HCT116 (cell line): ENCODE measurements around the gene MUTYH. TPM values are rescaled to one million over a fixed set of nuclear protein-coding genes. Genes with fewer than 3 reads are reported as not detected.

Experiments used
- ATAC-seq: fragments of 200-7000 bp; cut with Tn5 transposase; 2 replicates; pipeline ENCODE4 v1.9.1; 2020; ENCODE audit warnings: mild to moderate bottlenecking, moderate library complexity
- BruUV-seq: library from RNA; stranded (reverse); fragments of 400-500 nt; replicated peaks from 2 replicates; lab custom pipeline; 2021; lab: Mats Ljungman, UMichigan
- CTCF ChIA-PET: fragments of 300-600 bp; sonication (Branson Sonifier 250); formaldehyde crosslinking; loops from one replicate; lab custom pipeline; 2021; ENCODE audit warnings: antibody characterized with exemption; lab: Charles Lee
- POLR2A ChIA-PET: fragments of 300-600, 350-600 bp; sonication (Branson Sonifier 250); formaldehyde crosslinking; loops from one replicate; lab custom pipeline; 2021; ENCODE audit warnings: antibody characterized with exemption; lab: Charles Lee
- RAD21 ChIA-PET, 2 experiments: fragments of 300-600 bp; sonication (Branson Sonifier 250); formaldehyde crosslinking; loops; one replicate each; lab custom pipeline; 2023; ENCODE audit warnings: low total read pairs in 2 of 2; ENCODE audit not compliant: uncharacterized antibody in 2 of 2, unreplicated experiment in 2 of 2, low non-redundant PET in 1 of 2; lab: Charles Lee
- DNase-seq: peaks from one replicate; pipeline ENCODE4 v3.0.0-alpha.2; 2010; ENCODE audit warnings: low read depth, low spot score
- H2AFZ ChIP-seq: fragments of 200-600 bp; shearing (Covaris generic), sonication (generic); 2 replicates; pipeline ENCODE4 v1.6.1; 2017; ENCODE audit warnings: low read depth, mixed run types, mixed read lengths, antibody characterized with exemption, low read length; ENCODE audit not compliant: poor library complexity, severe bottlenecking
- H3K27ac ChIP-seq: 2 replicates; pipeline ENCODE4 v1.5.1; 2012; ENCODE audit warnings: low read depth, low read length
- H3K27me3 ChIP-seq: fragments of 200-600 bp; sonication (generic); 2 replicates; pipeline ENCODE4 v1.6.1; 2016; ENCODE audit warnings: mixed run types, low read length, mixed read lengths; ENCODE audit not compliant: insufficient read depth
- H3K36me3 ChIP-seq, 2 experiments: fragments of 200-500 bp in 1 of 2; fragments of 200-600 bp in 1 of 2; sonication (Bioruptor generic) in 1 of 2; sonication (generic) in 1 of 2; 2 replicates each; pipeline versions ENCODE4 v1.5.1 to v1.6.1; 2014 to 2016; ENCODE audit warnings: low read length in 2 of 2, inconsistent platforms in 1 of 2, mixed read lengths in 1 of 2, mixed run types in 1 of 2; ENCODE audit not compliant: insufficient read depth in 2 of 2, control insufficient read depth in 1 of 2
- H3K4me1 ChIP-seq, 2 experiments: fragments of 200-600 bp in 1 of 2; sonication (generic) in 1 of 2; 2 replicates each; pipeline versions ENCODE4 v1.5.1 to v1.6.1; 2012 to 2017; ENCODE audit warnings: low read length in 2 of 2, inconsistent platforms in 1 of 2, mild to moderate bottlenecking in 1 of 2, mixed read lengths in 1 of 2, mixed run types in 1 of 2, moderate library complexity in 1 of 2; ENCODE audit not compliant: insufficient read depth in 2 of 2, control insufficient read depth in 1 of 2
- H3K4me2 ChIP-seq: fragments of 200-600 bp; sonication (generic); 2 replicates; pipeline ENCODE4 v1.6.1; 2017; ENCODE audit warnings: mixed run types, low read length, mixed read lengths
- H3K4me3 ChIP-seq, 2 experiments: fragments of 200-600 bp in 1 of 2; sonication (generic) in 1 of 2; replicated peaks in 1 of 2; 2 replicates each; pipeline ENCODE4 v1.5.1; 2011 to 2016; ENCODE audit warnings: low read length in 2 of 2, control low read depth in 1 of 2, low read depth in 1 of 2, mild to moderate bottlenecking in 1 of 2, mixed read lengths in 1 of 2, mixed run types in 1 of 2
- H3K79me2 ChIP-seq: fragments of 200-600 bp; sonication (generic); 2 replicates; pipeline ENCODE4 v1.6.1; 2017; ENCODE audit warnings: mild to moderate bottlenecking, mixed run types, low read length, moderate library complexity, mixed read lengths; ENCODE audit not compliant: insufficient read depth
- H3K9ac ChIP-seq: fragments of 200-600 bp; sonication (generic); 2 replicates; pipeline ENCODE4 v1.6.1; 2016; ENCODE audit warnings: low read length, mixed read lengths
- H3K9me2 ChIP-seq: fragments of 200-600 bp; sonication (generic), shearing (Covaris generic); 2 replicates; pipeline ENCODE4 v1.6.1; 2017; ENCODE audit warnings: mixed run types, mild to moderate bottlenecking, moderate library complexity; ENCODE audit not compliant: insufficient read depth
- H3K9me3 ChIP-seq, 2 experiments: fragments of 200-500 bp in 1 of 2; fragments of 200-600 bp in 1 of 2; sonication (Bioruptor generic) in 1 of 2; sonication (generic) in 1 of 2; 2 replicates each; pipeline ENCODE4 v1.6.1; 2014 to 2017; ENCODE audit warnings: low read length in 2 of 2, mixed read lengths in 2 of 2, inconsistent platforms in 1 of 2, low read depth in 1 of 2, mild to moderate bottlenecking in 1 of 2, mixed run types in 1 of 2, moderate library complexity in 1 of 2; ENCODE audit not compliant: control insufficient read depth in 1 of 2, insufficient read depth in 1 of 2
- H4K20me1 ChIP-seq: fragments of 200-600 bp; sonication (generic), shearing (Covaris generic); 2 replicates; pipeline ENCODE4 v1.6.1; 2017; ENCODE audit warnings: mixed run types, mild to moderate bottlenecking, moderate library complexity; ENCODE audit not compliant: insufficient read depth
- CBX3 ChIP-seq: IDR thresholded peaks from 2 replicates; pipeline ENCODE4 v1.6.1; 2012; ENCODE audit warnings: low read depth
- CEBPB ChIP-seq: IDR thresholded peaks from 2 replicates; pipeline ENCODE4 v1.6.1; 2012; ENCODE audit warnings: low read depth
- CTCF ChIP-seq, 3 experiments: fragments of 200-600 bp in 1 of 3; sonication (generic) in 1 of 3; IDR thresholded peaks in 2 of 3; conservative IDR thresholded peaks in 1 of 3; 2 replicates each; pipeline ENCODE4 v1.5.1; 2012 to 2017; ENCODE audit warnings: low read depth in 2 of 3, low read length in 2 of 3, antibody characterized with exemption in 1 of 3, borderline replicate concordance in 1 of 3, control low read depth in 1 of 3, mild to moderate bottlenecking in 1 of 3, mixed read lengths in 1 of 3, mixed run types in 1 of 3, moderate library complexity in 1 of 3; ENCODE audit not compliant: insufficient read depth in 1 of 3
- ELF1 ChIP-seq: IDR thresholded peaks from 2 replicates; pipeline ENCODE4 v1.6.1; 2012; ENCODE audit warnings: low read depth, borderline replicate concordance
- FOSL1 ChIP-seq: IDR thresholded peaks from 2 replicates; pipeline ENCODE4 v1.6.1; 2012; ENCODE audit warnings: low read depth
- POLR2A ChIP-seq: IDR thresholded peaks from 2 replicates; pipeline ENCODE4 v1.7.0; 2011; ENCODE audit warnings: borderline replicate concordance; ENCODE audit not compliant: insufficient read depth, insufficient read length; ENCODE audit errors: extremely low read depth
- POLR2AphosphoS5 ChIP-seq: IDR thresholded peaks from 2 replicates; pipeline ENCODE4 v1.6.1; 2011; ENCODE audit warnings: mild to moderate bottlenecking, low read depth, low read length, moderate library complexity
- SRF ChIP-seq: IDR thresholded peaks from 2 replicates; pipeline ENCODE4 v1.6.1; 2012; ENCODE audit warnings: low read depth
- ZNF274 ChIP-seq: fragments of 200-500 bp; sonication (Bioruptor generic); IDR thresholded peaks from 2 replicates; pipeline ENCODE4 v1.6.1; 2014; ENCODE audit warnings: mild to moderate bottlenecking, low read depth, low read length, inconsistent platforms
- intact Hi-C: fragments of 100-400 bp; cut with micrococcal nuclease; formaldehyde crosslinking; loops from 2 replicates; pipeline ENCODE4 v1.10.0; 2022
- total RNA-seq: library from RNA; stranded (reverse); gene quantifications from one replicate; pipeline ENCODE4 v1.2.1, GENCODE V29; 2021; ENCODE audit not compliant: unreplicated experiment
- TF ChIP-seq, protein P1 (sequence below): IDR thresholded peaks from 2 replicates; pipeline ENCODE4 v1.6.1; 2011; ENCODE audit warnings: mild to moderate bottlenecking, low read length, moderate library complexity; ENCODE audit not compliant: insufficient replicate concordance; ENCODE audit errors: extremely low read depth

MUTYH gene
- total RNA-seq, 1 experiment from 2014 or later = 44.8 TPM

DNA sequence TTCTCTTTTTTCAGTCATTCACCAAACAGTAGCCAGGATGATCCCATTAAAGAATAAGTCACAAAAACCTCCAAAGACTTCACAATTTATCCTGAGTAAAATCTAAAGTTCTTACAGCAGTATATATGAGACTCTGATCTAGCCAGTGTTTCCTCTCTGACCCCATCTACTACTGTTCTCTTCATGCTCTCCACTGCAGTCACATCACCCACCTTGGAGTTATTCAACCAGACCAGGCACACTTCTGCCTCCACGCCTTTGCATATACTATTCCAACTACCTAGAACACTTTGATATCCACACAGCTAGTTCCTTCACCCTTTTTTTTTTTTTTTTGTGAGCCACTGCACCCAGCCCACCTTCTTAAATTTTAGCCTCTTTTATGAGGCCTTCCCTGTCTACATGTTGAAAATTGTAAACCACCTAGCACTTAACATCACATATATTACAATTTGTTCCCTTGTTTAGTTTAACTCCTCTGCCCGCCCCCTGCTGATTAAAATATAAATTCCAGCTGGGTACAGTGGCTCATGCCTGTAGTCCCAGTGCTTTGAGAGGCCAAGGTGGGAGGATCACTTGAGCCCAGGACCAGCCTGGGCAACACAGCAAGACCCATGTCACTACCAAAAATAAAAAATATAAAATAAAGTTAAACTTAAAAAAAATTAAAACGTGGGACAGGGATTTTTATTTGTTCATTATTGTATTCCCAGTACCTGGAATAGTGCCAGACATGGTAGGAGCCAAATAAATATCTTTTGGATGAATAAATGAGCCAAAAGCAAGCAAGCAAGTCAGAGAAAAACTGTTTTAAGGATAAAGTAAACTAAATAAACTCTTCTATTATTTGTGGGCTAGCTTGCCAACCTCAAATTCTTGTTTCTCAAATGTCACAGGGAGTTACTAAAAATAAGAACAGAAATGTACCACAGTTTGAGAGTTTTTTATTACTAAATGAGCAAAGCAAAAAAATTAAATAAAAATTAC lies 35.2 kb upstream of the MUTYH start (continued):
- no peak for TF ChIP-seq CTCF (IDR thresholded peaks at IDR 0.05 in 2 of 3, conservative IDR thresholded peaks at IDR 0.05 in 1 of 3; ENCODE audit: borderline replicate concordance in 1 of 3, insufficient read depth in 1 of 3, low read depth in 2 of 3, low read length in 2 of 3)
- no peak for TF ChIP-seq POLR2A
- TF ChIP-seq FOSL1 = no peak
- TF ChIP-seq ELF1 = no peak
- TF ChIP-seq ZNF274 = no peak
- TF ChIP-seq CBX3 = no peak
- no peak for TF ChIP-seq POLR2AphosphoS5
- TF ChIP-seq, protein P1, sequence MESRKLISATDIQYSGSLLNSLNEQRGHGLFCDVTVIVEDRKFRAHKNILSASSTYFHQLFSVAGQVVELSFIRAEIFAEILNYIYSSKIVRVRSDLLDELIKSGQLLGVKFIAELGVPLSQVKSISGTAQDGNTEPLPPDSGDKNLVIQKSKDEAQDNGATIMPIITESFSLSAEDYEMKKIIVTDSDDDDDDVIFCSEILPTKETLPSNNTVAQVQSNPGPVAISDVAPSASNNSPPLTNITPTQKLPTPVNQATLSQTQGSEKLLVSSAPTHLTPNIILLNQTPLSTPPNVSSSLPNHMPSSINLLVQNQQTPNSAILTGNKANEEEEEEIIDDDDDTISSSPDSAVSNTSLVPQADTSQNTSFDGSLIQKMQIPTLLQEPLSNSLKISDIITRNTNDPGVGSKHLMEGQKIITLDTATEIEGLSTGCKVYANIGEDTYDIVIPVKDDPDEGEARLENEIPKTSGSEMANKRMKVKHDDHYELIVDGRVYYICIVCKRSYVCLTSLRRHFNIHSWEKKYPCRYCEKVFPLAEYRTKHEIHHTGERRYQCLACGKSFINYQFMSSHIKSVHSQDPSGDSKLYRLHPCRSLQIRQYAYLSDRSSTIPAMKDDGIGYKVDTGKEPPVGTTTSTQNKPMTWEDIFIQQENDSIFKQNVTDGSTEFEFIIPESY = no peak

DNA sequence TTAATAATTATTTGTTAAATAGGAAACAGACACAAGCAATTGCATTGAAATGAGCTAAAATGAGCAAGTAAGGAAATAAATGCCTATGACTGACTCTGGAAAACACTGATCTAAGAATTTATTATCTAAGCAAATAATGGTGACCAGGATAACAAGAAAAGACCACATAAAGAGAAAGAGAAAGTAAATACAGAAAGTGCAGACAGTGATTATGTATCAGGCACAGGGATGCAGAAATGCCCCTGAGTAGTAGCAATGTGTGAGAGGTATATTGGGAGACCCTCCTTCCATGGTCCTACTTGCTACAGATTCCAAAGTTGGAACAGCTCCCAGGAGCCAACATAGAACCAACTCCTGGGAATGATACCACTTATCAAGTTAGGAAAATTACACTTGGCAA lies 33.3 kb upstream of the MUTYH start:
- H3K9me3 ChIP-seq = no peaks in the 10 kb centered on the region
- BruUV-seq = no TSS peak
- H3K36me3 ChIP-seq = no peaks in the 10 kb centered on the region
- POLR2A ChIA-PET = interaction anchor here (0.7 kb wide), 1 partner anchor 148 kb away, joined by 3 read pairs; the partner anchor contains the start of gene PRDX1
- H3K79me2 ChIP-seq = no peaks in the 10 kb centered on the region
- no peak overlapping the region for H3K4me3 ChIP-seq
- no peaks in the 10 kb centered on the region for H3K4me1 ChIP-seq
- H3K9me2 ChIP-seq = no peaks in the 10 kb centered on the region
- TF ChIP-seq SRF (no peak), CEBPB (no peak)
- no peak for DNase-seq
- RAD21 ChIA-PET = no interaction called here
- no peak for ATAC-seq
- no peak overlapping the region for H3K9ac ChIP-seq
- no peak overlapping the region for H2AFZ ChIP-seq
- H4K20me1 ChIP-seq = no peaks in the 10 kb centered on the region
- no peak overlapping the region for H3K4me2 ChIP-seq
- intact Hi-C loops = no loop called here
- CTCF ChIA-PET = no interaction called here
- no peaks in the 10 kb centered on the region for H3K27me3 ChIP-seq
- no peak overlapping the region for H3K27ac ChIP-seq
